ENCODE results near the gene HS3ST5. TPM values are rescaled to one million over a fixed set of nuclear protein-coding genes. Genes with fewer than 3 reads are reported as not detected.
"Not testable (repeated sequence)": the region's sequence is repeated elsewhere in the genome, so short reads cannot be mapped to it uniquely, and the experiment has no call there.

The HS3ST5 gene
- total RNA-seq, 1 experiment from 2014 or later = 8.7 TPM

DNA sequence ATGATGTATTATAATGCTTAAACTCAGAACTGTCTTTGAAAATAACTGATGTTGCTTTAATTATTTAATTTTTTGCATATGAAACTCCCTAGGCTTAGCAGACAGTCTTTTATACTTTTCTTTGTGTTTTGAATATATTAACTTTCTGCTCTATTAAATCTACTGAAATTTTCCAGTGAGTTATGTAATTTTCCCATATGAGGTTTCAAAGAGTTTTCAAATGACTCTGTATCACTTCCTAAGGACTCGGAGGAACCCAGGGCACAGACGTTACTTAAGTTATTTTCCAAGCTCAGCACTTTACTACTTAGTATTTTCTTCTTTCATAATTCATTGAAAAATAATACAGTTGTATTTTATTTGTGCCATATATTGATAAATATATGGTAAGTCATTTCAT lies 122.6 kb downstream of the HS3ST5 start (continued):
- TF ChIP-seq, protein P1, sequence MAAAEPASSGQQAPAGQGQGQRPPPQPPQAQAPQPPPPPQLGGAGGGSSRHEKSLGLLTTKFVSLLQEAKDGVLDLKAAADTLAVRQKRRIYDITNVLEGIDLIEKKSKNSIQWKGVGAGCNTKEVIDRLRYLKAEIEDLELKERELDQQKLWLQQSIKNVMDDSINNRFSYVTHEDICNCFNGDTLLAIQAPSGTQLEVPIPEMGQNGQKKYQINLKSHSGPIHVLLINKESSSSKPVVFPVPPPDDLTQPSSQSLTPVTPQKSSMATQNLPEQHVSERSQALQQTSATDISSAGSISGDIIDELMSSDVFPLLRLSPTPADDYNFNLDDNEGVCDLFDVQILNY (CRISPR knock-in tag; IDR thresholded peaks at IDR 0.05) = no peak

- H3K36me3 Mint-ChIP-seq = peaks cover 7% of the 10 kb centered on the region
- H3K27ac Mint-ChIP-seq = peak overlapping the region; percentile 74
- H3K27me3 Mint-ChIP-seq (ENCODE audit: low read depth) = no peaks in the 10 kb centered on the region
- H3K4me1 Mint-ChIP-seq = peaks cover 44% of the 10 kb centered on the region
- no peak for TF ChIP-seq GRHL2 (CRISPR knock-in tag; IDR thresholded peaks at IDR 0.05; ENCODE audit: insufficient replicate concordance, severe bottlenecking)
- TF ChIP-seq, protein P2, sequence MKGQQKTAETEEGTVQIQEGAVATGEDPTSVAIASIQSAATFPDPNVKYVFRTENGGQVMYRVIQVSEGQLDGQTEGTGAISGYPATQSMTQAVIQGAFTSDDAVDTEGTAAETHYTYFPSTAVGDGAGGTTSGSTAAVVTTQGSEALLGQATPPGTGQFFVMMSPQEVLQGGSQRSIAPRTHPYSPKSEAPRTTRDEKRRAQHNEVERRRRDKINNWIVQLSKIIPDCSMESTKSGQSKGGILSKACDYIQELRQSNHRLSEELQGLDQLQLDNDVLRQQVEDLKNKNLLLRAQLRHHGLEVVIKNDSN (CRISPR knock-in tag; IDR thresholded peaks at IDR 0.05) = no peak
- TF ChIP-seq CTCF (IDR thresholded peaks at IDR 0.05) = no peak
- no peak for TF ChIP-seq ZNF263 (CRISPR knock-in tag; IDR thresholded peaks at IDR 0.05; ENCODE audit: low read depth)
- TF ChIP-seq FOXJ3 (CRISPR knock-in tag; IDR thresholded peaks at IDR 0.05; ENCODE audit: borderline replicate concordance) = no peak
- no peak for TF ChIP-seq ZNF232 (CRISPR knock-in tag; IDR thresholded peaks at IDR 0.05)
- no peak for TF ChIP-seq JUN (CRISPR knock-in tag; IDR thresholded peaks at IDR 0.05)
- TF ChIP-seq AR (CRISPR knock-in tag; IDR thresholded peaks at IDR 0.05) = no peak
- TF ChIP-seq ZNF121 (CRISPR knock-in tag; IDR thresholded peaks at IDR 0.05) = no peak
- no peak for TF ChIP-seq TEAD4 (CRISPR knock-in tag; IDR thresholded peaks at IDR 0.05)
- no peak for TF ChIP-seq NFATC4 (CRISPR knock-in tag; IDR thresholded peaks at IDR 0.05)
- TF ChIP-seq MXD4 (CRISPR knock-in tag; IDR thresholded peaks at IDR 0.05; ENCODE audit: borderline replicate concordance) = no peak
- TF ChIP-seq IRF2 (CRISPR knock-in tag; IDR thresholded peaks at IDR 0.05; ENCODE audit: borderline replicate concordance, low read depth) = no peak
- no peak for TF ChIP-seq ESRRA (CRISPR knock-in tag; IDR thresholded peaks at IDR 0.05; ENCODE audit: borderline replicate concordance)
- no peak for TF ChIP-seq NFE2L1 (CRISPR knock-in tag; IDR thresholded peaks at IDR 0.05)
- TF ChIP-seq TP53 (CRISPR knock-in tag; IDR thresholded peaks at IDR 0.05) = no peak
- TF ChIP-seq ZMAT4 (CRISPR knock-in tag; IDR thresholded peaks at IDR 0.05) = no peak
- TF ChIP-seq, protein P3, sequence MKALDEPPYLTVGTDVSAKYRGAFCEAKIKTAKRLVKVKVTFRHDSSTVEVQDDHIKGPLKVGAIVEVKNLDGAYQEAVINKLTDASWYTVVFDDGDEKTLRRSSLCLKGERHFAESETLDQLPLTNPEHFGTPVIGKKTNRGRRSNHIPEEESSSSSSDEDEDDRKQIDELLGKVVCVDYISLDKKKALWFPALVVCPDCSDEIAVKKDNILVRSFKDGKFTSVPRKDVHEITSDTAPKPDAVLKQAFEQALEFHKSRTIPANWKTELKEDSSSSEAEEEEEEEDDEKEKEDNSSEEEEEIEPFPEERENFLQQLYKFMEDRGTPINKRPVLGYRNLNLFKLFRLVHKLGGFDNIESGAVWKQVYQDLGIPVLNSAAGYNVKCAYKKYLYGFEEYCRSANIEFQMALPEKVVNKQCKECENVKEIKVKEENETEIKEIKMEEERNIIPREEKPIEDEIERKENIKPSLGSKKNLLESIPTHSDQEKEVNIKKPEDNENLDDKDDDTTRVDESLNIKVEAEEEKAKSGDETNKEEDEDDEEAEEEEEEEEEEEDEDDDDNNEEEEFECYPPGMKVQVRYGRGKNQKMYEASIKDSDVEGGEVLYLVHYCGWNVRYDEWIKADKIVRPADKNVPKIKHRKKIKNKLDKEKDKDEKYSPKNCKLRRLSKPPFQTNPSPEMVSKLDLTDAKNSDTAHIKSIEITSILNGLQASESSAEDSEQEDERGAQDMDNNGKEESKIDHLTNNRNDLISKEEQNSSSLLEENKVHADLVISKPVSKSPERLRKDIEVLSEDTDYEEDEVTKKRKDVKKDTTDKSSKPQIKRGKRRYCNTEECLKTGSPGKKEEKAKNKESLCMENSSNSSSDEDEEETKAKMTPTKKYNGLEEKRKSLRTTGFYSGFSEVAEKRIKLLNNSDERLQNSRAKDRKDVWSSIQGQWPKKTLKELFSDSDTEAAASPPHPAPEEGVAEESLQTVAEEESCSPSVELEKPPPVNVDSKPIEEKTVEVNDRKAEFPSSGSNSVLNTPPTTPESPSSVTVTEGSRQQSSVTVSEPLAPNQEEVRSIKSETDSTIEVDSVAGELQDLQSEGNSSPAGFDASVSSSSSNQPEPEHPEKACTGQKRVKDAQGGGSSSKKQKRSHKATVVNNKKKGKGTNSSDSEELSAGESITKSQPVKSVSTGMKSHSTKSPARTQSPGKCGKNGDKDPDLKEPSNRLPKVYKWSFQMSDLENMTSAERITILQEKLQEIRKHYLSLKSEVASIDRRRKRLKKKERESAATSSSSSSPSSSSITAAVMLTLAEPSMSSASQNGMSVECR (CRISPR knock-in tag; IDR thresholded peaks at IDR 0.05; ENCODE audit: borderline replicate concordance) = no peak
- no peak for TF ChIP-seq CREM (CRISPR knock-in tag; IDR thresholded peaks at IDR 0.05)
- H3K4me3 Mint-ChIP-seq = no peak overlapping the region
- CTCF ChIA-PET = interaction anchor here (1.1 kb wide), 1 partner anchor 86 kb away, joined by 3 read pairs; no protein-coding TSS in a partner anchor
- POLR2A ChIA-PET = no interaction called here
- H3K9me3 Mint-ChIP-seq = peaks cover 8% of the 10 kb centered on the region
- DNase-seq (ENCODE audit: low spot score) (no peak), ATAC-seq (no peak)
These were observed 124.1 kb downstream of the HS3ST5 start for GRCh38 chr6:114218437-114219340.

GRCh38 chr6:114217996-114218395 lies 124.8 kb downstream of the HS3ST5 start:
- peak overlapping the region; percentile 47 for H3K27ac Mint-ChIP-seq
- H3K36me3 Mint-ChIP-seq = peaks cover 11% of the 10 kb centered on the region
- POLR2A ChIA-PET; DNase-seq (ENCODE audit: low spot score); ATAC-seq; H3K27me3 Mint-ChIP-seq (ENCODE audit: low read depth); CTCF ChIA-PET; H3K4me3 Mint-ChIP-seq: not testable (repeated sequence)
- H3K9me3 Mint-ChIP-seq = peaks cover 13% of the 10 kb centered on the region
- peaks cover 40% of the 10 kb centered on the region for H3K4me1 Mint-ChIP-seq

All from WTC11 (cell line).